Activated CD4-positive, CD25-positive, alpha-beta regulatory T cell treated with anti-CD3 and anti-CD28 coated beads, Interleukin-2, amount 50 U/mL, for 16 hours (primary cell): ENCODE measurements around the gene ARID1B.
A peak's percentile ranks its signal among the peaks of the same experiment; 100 is the strongest.

Experiments
- DNase-seq: peaks from one replicate; pipeline ENCODE4 v3.0.0-alpha.2; 2020; ENCODE audit warnings: low read depth, low spot score

Gene ARID1B

GRCh38 chr6:156773935-156774852 is 3.0 kb upstream of the ARID1B start:
- no peak for DNase-seq

- no peak for DNase-seq
Measured at GRCh38 chr6:156774863-156775405, 2.2 kb upstream of the ARID1B start.

- DNase-seq = no peak
Measured at GRCh38 chr6:156775717-156776116, 1.5 kb upstream of the ARID1B start.

GRCh38 chr6:156776470-156776839 is 723 bp upstream of the ARID1B start:
- DNase-seq = no peak

- DNase-seq = no peak
Measured at GRCh38 chr6:156777577-156778453, 637 bp downstream of the ARID1B start.

GRCh38 chr6:156778454-156779205 is 1.5 kb downstream of the ARID1B start:
- no peak for DNase-seq

GRCh38 chr6:156779206-156780094 is 2.3 kb downstream of the ARID1B start:
- no peak for DNase-seq

- peak; percentile 41 for DNase-seq
Measured at GRCh38 chr6:156780102-156780641, 3.0 kb downstream of the ARID1B start.

GRCh38 chr6:156780962-156781853 is 4.0 kb downstream of the ARID1B start:
- DNase-seq = no peak

GRCh38 chr6:156781861-156782631 is 4.9 kb downstream of the ARID1B start:
- DNase-seq = no peak

- DNase-seq = no peak
Measured at GRCh38 chr6:156782691-156783320, 5.6 kb downstream of the ARID1B start.

- no peak for DNase-seq
Measured at GRCh38 chr6:156783958-156784357, 6.8 kb downstream of the ARID1B start.

- DNase-seq = no peak
Measured at GRCh38 chr6:156786652-156787051, 9.5 kb downstream of the ARID1B start.

- DNase-seq = no peak
Measured at GRCh38 chr6:156787569-156788492, 10.7 kb downstream of the ARID1B start.

GRCh38 chr6:156789081-156789943 is 12.1 kb downstream of the ARID1B start:
- no peak for DNase-seq
